Small intestine (tissue), 7 donors: ENCODE results near the gene SCN4B. TPM values are rescaled to one million over a fixed set of nuclear protein-coding genes. Genes with fewer than 3 reads are reported as not detected.

Experiments
- DNase-seq, 2 donors: peaks; one replicate each; pipeline versions ENCODE4 v3.0.0 to v3.0.0-alpha.2; 2013
- FAIRE-seq: peaks from 2 replicates; lab custom pipeline; 2012; peaks lifted over from hg19 to GRCh38; lab: Jason Lieb, UNC
- H3K27ac ChIP-seq, 3 donors: one replicate each; pipeline ENCODE4 v1.5.1; 2013; ENCODE audit warnings: low read length in 2 of 3, mild to moderate bottlenecking in 2 of 3, control low read depth in 1 of 3, inconsistent platforms in 1 of 3, low read depth in 1 of 3, moderate library complexity in 1 of 3
- H3K27me3 ChIP-seq, 3 donors: one replicate each; pipeline ENCODE4 v1.6.1; 2013; ENCODE audit warnings: low read length in 3 of 3, inconsistent platforms in 1 of 3; ENCODE audit not compliant: control insufficient read depth in 3 of 3, insufficient read depth in 3 of 3
- H3K36me3 ChIP-seq, 3 donors: one replicate each; pipeline ENCODE4 v1.6.1; 2013; ENCODE audit warnings: low read length in 3 of 3, inconsistent platforms in 1 of 3, low read depth in 1 of 3, mild to moderate bottlenecking in 1 of 3, moderate library complexity in 1 of 3; ENCODE audit not compliant: control insufficient read depth in 3 of 3, insufficient read depth in 2 of 3
- H3K4me1 ChIP-seq, 3 donors: one replicate each; pipeline ENCODE4 v1.6.1; 2013; ENCODE audit warnings: low read length in 2 of 3, inconsistent platforms in 1 of 3, low read depth in 1 of 3, mild to moderate bottlenecking in 1 of 3, moderate library complexity in 1 of 3; ENCODE audit not compliant: control insufficient read depth in 3 of 3, insufficient read depth in 2 of 3
- H3K4me3 ChIP-seq, 3 donors: one replicate each; pipeline ENCODE4 v1.5.1; 2013; ENCODE audit warnings: low read length in 3 of 3, control low read depth in 1 of 3, inconsistent platforms in 1 of 3, low read depth in 1 of 3, mild to moderate bottlenecking in 1 of 3, moderate library complexity in 1 of 3
- H3K9me3 ChIP-seq, 2 donors: one replicate each; pipeline ENCODE4 v1.6.1; 2013; ENCODE audit warnings: low read depth in 1 of 2, low read length in 1 of 2; ENCODE audit not compliant: control insufficient read depth in 2 of 2, insufficient read depth in 1 of 2
- WGBS, 3 donors: extraction: QIAGEN DNeasy Blood & Tissue Kit; methylation state at CpG; one replicate each; pipeline ENCODE4 v1.1.7; 2013; 5-methylcytosine and 5-hydroxymethylcytosine counted together
- polyA plus RNA-seq, 4 donors: library from polyadenylated mRNA; stranded (reverse) in 3 of 4; unstranded in 1 of 4; fragments of 200-250 nt in 3 of 4; fragments of 120-200 nt in 1 of 4; gene quantifications; one replicate each; pipeline versions ENCODE4 v1.2.1 to v1.2.3, GENCODE V29; 2013
- donor health status: healthy with polysubstance abuse.
- donor health status: control.
- donor health status: control.
- donor health status: Bipolar disorder and iron deficiency.
- donor health status: healthy.

The SCN4B gene
- polyA plus RNA-seq, 4 donors = 0.45 to 3.8 (median 2.1) TPM

DNA sequence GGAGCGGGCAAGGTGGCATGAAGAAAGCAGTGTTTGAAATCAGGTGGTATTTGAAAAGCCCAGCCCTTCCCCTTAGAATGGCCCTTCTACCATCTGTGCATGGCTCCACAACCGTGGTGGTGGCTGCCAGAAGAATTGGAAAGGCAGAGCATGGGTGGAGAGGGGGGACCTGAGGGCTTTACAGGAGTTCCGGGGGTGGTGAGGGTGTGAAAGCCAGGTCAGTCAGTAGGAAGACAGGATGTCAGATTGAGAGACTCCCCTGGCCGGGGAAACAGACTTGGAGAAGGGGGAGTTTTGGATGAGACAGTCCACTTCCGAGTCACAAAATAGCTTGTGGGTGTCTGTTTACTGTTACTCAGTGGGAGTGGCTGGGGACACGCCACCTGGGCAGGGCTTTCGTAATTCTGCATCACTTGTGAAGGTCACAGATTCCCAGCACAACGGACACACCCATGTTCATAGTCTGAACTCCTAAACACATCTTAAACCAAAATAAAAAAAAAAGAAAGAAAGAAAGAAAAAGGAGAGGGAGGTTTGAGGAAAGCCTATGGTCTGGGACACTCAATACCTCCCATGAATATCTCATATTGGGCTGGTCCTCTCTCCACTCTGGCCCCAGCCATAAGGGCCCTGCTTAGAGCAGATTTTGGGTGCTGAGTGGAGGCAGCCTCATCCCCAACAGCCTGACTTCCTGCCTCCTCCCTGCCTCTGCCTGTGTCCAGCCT is 41.4 kb downstream of the SCN4B start:
- Histone ChIP-seq H3K4me1 (peaks cover 0 to 7% (median 3%) of the 10 kb centered on the region in 3 donors), H3K4me3 (no peak overlapping the region), H3K36me3 (peaks cover 3 to 73% (median 7%) of the 10 kb centered on the region in 3 donors), H3K9me3 (no peaks in the 10 kb centered on the region), H3K27ac (peak overlapping the region in 1 of 3 donors; percentile 35), H3K27me3 (no peaks in the 10 kb centered on the region)
- 34 to 56% (median 44%) methylated on average over 8 of the region's 8 CpGs for WGBS, 3 donors
- FAIRE-seq (no peak), DNase-seq (peak; percentile 69 to 72)

DNA sequence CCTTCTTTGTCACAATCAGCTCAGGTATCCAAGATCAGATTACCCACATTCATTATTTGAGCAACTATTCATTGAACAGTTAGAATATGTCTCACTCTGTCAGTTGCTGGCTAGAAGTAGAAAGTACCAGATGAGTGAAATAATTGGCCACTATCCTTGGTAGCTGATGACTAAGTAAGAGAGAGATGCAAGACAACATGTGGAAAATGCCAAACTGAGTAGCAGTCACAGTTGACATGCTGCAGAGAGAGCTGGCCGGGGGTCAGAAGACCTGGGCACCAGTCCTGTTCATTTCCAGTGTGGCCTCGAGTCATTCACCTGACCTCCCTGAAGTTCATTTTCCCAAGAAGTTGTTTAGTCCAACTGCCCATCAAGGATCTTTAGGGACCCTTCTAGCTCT is 43.4 kb downstream of the SCN4B start:
- no peak for FAIRE-seq
- Histone ChIP-seq H3K27ac (no peak overlapping the region), H3K4me1 (peaks cover 0 to 7% (median 3%) of the 10 kb centered on the region in 3 donors), H3K4me3 (no peak overlapping the region), H3K27me3 (no peaks in the 10 kb centered on the region), H3K36me3 (peaks cover 3 to 67% (median 10%) of the 10 kb centered on the region in 3 donors), H3K9me3 (no peaks in the 10 kb centered on the region)
- WGBS, 3 donors = 73 to 97% (median 93%) methylated on average over 2 of the region's 2 CpGs
- DNase-seq = no peak

DNA sequence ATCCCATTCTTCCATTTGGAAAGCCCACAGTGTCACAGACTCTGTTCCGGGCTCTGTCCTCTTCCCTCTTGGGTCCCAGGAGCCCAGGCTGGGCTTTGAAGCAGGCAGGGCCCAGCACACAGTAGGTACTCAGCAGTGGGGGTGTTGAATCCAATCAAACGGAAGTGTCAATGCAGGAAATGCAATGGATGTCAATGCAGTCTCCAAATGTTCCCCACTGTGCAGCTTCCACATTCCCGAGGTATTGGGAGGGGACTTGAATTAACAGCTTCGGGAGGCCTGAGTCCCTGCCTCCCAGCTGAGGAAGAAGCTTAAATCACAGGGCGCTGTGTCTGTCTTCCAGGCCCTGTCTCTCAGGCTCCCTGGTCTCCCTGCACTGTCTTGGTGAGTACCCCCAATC is 44.1 kb downstream of the SCN4B start:
- Histone ChIP-seq H3K9me3 (no peaks in the 10 kb centered on the region), H3K36me3 (peaks cover 3 to 66% (median 10%) of the 10 kb centered on the region in 3 donors), H3K27ac (no peak overlapping the region), H3K27me3 (no peaks in the 10 kb centered on the region), H3K4me1 (peaks cover 0 to 7% (median 3%) of the 10 kb centered on the region in 3 donors), H3K4me3 (no peak overlapping the region)
- FAIRE-seq (no peak), DNase-seq (no peak)
- 74 to 94% (median 89%) methylated on average over 5 of the region's 5 CpGs for WGBS, 3 donors

DNA sequence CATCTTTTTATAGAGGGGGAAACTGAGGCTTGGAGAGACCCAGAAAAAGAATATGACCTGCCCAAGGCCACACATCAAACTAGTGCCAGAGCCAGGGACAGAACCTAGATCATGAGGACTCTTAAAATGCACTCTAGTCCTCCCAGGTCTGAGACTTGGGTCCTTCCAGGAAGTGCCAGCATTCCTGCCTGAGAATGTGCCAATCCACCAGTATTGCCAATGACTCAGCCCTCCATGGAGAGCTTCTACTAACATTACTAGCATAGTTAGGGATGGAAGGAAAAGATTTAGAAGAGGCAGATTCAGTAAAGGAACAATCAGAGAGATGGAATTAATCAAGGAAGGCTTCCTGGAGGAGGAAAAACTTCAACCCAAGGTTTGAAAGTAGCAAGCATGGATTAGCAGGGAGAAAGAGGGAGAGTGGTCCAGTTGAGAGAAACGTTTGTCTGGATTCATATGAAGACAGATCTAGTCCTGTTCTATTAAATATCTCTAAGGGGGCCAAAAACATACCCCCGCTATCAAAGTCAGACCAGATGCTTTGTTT is 45.8 kb downstream of the SCN4B start:
- Histone ChIP-seq H3K9me3 (no peaks in the 10 kb centered on the region), H3K27ac (no peak overlapping the region), H3K27me3 (no peaks in the 10 kb centered on the region), H3K36me3 (peaks cover 3 to 66% (median 6%) of the 10 kb centered on the region in 3 donors), H3K4me1 (peaks cover 0 to 7% (median 3%) of the 10 kb centered on the region in 3 donors), H3K4me3 (no peak overlapping the region)
- DNase-seq = no peak
- WGBS, 3 donors = 73 to 85% (median 82%) methylated on average over 2 of the region's 2 CpGs
- no peak for FAIRE-seq

DNA sequence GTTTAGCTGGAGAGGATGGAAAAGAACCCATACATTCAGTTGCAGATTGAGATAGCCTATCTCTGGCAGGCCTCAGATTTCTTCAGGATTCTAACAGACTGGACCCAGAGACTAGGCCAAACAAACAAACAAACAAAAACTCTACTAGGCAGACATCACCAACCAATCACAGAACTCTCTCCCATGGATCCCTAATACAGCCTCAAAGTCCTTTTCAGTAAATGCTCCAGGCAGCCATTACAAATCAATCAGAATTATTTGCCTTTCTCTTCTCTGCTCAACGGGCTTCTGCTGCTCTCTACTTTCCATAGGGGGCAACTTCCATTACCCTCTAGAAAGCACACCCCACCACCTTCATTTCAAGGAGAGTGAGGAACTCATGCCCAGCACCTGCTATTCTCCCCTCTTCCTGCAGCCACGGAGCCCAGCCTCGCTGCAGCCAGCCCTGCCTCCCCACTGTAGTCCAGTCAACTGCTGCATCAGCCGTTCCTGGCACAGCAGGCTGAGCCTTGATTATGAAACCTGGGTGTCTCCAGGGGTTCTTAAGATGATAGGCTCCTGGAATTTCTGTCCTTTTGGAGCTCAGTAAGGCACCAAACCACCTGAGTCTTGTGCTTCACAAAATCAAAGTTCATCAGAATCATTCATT is 46.8 kb downstream of the SCN4B start:
- no peak overlapping the region for H3K27ac ChIP-seq
- H3K27me3 ChIP-seq = no peaks in the 10 kb centered on the region
- peaks cover 3 to 63% (median 6%) of the 10 kb centered on the region in 3 donors for H3K36me3 ChIP-seq
- H3K4me3 ChIP-seq = no peak overlapping the region
- peaks cover 0 to under 1% (median 0%) of the 10 kb centered on the region in 3 donors for H3K4me1 ChIP-seq
- 73 to 84% (median 74%) methylated on average over 4 of the region's 4 CpGs for WGBS, 3 donors
- FAIRE-seq (no peak), DNase-seq (no peak)
- no peaks in the 10 kb centered on the region for H3K9me3 ChIP-seq

DNA sequence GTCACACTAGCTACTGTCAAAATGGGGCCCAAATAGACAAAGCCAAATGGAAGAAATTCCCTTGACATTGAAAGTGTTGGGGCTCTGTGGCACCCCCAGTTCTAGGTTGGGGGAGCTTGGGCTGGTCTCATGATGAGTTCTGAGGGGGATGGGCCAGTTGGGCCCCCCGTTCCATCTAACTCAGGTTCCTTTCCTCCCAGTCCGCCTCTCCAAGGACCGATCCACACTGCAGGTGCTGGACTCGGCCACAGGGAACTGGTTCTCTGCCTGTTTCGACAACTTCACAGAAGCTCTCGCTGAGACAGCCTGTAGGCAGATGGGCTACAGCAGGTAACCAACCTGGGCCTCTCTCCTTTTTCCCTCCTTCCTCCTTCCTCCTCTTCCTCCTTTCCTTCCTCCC is 48.1 kb downstream of the SCN4B start:
- peaks cover 3 to 65% (median 6%) of the 10 kb centered on the region in 3 donors for H3K36me3 ChIP-seq
- no peaks in the 10 kb centered on the region for H3K4me1 ChIP-seq
- H3K27ac ChIP-seq = no peak overlapping the region
- no peak overlapping the region for H3K4me3 ChIP-seq
- H3K27me3 ChIP-seq = no peaks in the 10 kb centered on the region
- WGBS, 3 donors = 92 to 95% (median 94%) methylated on average over 6 of the region's 6 CpGs
- no peaks in the 10 kb centered on the region for H3K9me3 ChIP-seq
- DNase-seq = no peak
- no peak for FAIRE-seq

DNA sequence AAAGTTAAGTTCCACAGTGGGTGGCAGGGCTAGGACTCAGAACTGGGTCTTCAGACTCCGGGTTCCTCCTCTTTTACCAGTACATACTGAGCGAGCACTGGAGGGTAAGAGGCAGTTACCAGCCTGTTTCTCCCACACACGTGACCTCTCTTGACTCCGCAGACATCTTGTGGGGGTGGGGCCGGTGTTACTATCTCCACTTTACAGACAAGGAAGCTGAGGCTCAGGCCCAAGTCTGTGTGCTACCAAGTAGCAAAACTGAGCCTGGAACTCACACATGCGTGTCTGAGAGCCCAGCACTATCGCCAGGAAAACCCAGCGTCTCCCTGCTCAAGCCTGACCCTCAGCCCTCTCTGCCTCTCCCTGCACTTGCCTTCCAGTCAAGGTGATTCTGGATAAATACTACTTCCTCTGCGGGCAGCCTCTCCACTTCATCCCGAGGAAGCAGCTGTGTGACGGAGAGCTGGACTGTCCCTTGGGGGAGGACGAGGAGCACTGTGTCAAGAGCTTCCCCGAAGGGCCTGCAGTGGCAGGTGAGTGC is 49.8 kb downstream of the SCN4B start:
- no peak overlapping the region for H3K27ac ChIP-seq
- FAIRE-seq = no peak

DNA sequence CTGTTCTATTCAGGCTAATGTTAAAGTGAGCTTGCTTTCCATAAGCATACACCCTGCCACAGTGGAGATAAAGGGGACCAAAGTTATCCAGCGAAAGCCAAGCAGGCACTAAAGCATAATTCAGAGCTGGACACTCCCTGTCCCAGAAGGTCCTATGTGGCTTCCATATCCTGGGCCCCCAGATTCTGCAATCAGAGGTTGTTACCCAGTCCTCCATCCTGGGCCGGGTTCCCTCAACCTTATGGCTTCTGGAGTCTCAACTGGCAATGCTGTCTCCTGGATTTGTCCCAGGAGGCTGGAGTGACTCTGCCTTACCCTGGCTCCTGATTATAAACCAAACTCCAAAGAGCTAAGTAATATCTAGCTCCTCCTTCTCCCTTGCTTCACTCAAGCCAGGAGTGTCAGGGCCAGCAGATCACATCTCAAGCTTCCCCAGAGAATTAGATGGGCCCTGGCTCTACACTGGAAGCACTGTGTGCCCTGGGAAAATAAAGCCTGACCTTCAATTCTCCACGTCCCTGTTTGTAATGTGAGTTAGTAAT is 51.9 kb downstream of the SCN4B start:
- Histone ChIP-seq H3K36me3 (peaks cover 0 to 64% (median 5%) of the 10 kb centered on the region in 3 donors), H3K4me3 (no peak overlapping the region), H3K27me3 (no peaks in the 10 kb centered on the region), H3K9me3 (no peaks in the 10 kb centered on the region), H3K4me1 (peaks cover 0 to 8% (median under 1%) of the 10 kb centered on the region in 3 donors), H3K27ac (no peak overlapping the region)
- FAIRE-seq (no peak), DNase-seq (no peak)
- 51 to 81% (median 70%) methylated on average over 3 of the region's 3 CpGs for WGBS, 3 donors

More for the DNA sequence above, 49.8 kb downstream of the SCN4B start:
- Histone ChIP-seq H3K9me3 (no peaks in the 10 kb centered on the region), H3K4me3 (no peak overlapping the region), H3K36me3 (peaks cover 0 to 64% (median 6%) of the 10 kb centered on the region in 3 donors), H3K4me1 (no peaks in the 10 kb centered on the region), H3K27me3 (no peaks in the 10 kb centered on the region)
- WGBS, 3 donors = 81 to 82% (median 82%) methylated on average over 13 of the region's 13 CpGs
- no peak for DNase-seq
